ENCODE measurements around the gene PRLR.

Gene PRLR

DNA sequence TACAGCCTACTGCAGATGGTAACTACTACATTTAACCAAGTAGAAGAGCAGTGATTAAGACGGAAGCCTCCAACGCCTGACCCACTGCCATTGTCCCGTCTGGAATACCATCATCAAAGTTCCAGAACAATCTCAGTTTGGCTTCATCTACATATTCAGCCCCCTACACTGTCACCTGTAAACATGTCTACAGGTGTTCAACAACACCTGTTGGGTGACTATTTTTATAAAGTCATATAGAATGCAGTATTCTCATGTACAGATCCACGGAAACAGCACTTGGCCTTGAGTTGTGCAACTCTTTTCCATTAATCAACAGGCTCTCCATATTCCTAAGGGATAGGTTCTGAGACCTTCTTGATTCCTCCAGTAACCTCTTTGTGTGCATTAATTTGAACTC, 129.3 kb downstream of the PRLR start:
- Histone ChIP-seq H3K4me1 (ENCODE audit: control insufficient read depth, insufficient read depth, low read length, poor library complexity, severe bottlenecking) (no peaks in the 10 kb centered on the region), H3K9me3 (ENCODE audit: control insufficient read depth, low read length) (no peaks in the 10 kb centered on the region), H3K4me3 (ENCODE audit: insufficient read depth, low read depth, low read length, poor library complexity, severe bottlenecking) (no peak overlapping the region), H3K36me3 (ENCODE audit: control insufficient read depth, insufficient read depth, low read length) (no peaks in the 10 kb centered on the region), H3K27ac (ENCODE audit: insufficient read depth, low read length, poor library complexity, severe bottlenecking) (no peak overlapping the region), H3K27me3 (replicated peaks; ENCODE audit: control insufficient read depth, insufficient read depth, low read length, poor library complexity, severe bottlenecking) (no peaks in the 10 kb centered on the region)
- DNase-seq: no peak

- Histone ChIP-seq H3K4me1 (ENCODE audit: control insufficient read depth, insufficient read depth, low read length, poor library complexity, severe bottlenecking) (no peaks in the 10 kb centered on the region), H3K9me3 (ENCODE audit: control insufficient read depth, low read length) (no peaks in the 10 kb centered on the region), H3K36me3 (ENCODE audit: control insufficient read depth, insufficient read depth, low read length) (no peaks in the 10 kb centered on the region), H3K27me3 (replicated peaks; ENCODE audit: control insufficient read depth, insufficient read depth, low read length, poor library complexity, severe bottlenecking) (no peaks in the 10 kb centered on the region), H3K27ac (ENCODE audit: insufficient read depth, low read length, poor library complexity, severe bottlenecking) (no peak overlapping the region), H3K4me3 (ENCODE audit: insufficient read depth, low read depth, low read length, poor library complexity, severe bottlenecking) (no peak overlapping the region)
- DNase-seq: no peak
Observed at GRCh38 chr5:35098214-35098613, 132.1 kb downstream of the PRLR start.

DNA sequence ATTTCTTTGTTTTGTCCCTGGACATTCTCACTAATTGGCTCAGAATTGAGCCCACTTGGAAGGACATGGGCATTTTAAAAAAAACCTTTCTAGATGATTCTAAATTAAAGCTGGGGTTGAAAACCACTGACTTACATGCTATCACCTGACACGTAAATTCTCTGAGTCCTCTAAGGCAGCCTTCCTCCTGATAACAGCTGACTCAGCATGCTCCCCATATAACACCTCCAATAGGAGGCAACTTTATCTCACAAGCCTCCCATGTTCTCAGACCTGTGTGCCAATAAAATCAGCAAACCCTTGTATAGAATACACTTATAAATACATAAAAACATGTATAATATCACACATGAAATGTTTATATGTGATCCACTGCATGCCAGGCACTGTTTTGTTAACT, 133.4 kb downstream of the PRLR start:
- no peaks in the 10 kb centered on the region for H3K27me3 ChIP-seq (replicated peaks; ENCODE audit: control insufficient read depth, insufficient read depth, low read length, poor library complexity, severe bottlenecking)
- DNase-seq: no peak
- no peak overlapping the region for H3K27ac ChIP-seq (ENCODE audit: insufficient read depth, low read length, poor library complexity, severe bottlenecking)
- no peak overlapping the region for H3K4me3 ChIP-seq (ENCODE audit: insufficient read depth, low read depth, low read length, poor library complexity, severe bottlenecking)
- H3K4me1 ChIP-seq (ENCODE audit: control insufficient read depth, insufficient read depth, low read length, poor library complexity, severe bottlenecking): no peaks in the 10 kb centered on the region
- no peaks in the 10 kb centered on the region for H3K9me3 ChIP-seq (ENCODE audit: control insufficient read depth, low read length)
- H3K36me3 ChIP-seq (ENCODE audit: control insufficient read depth, insufficient read depth, low read length): no peaks in the 10 kb centered on the region

DNA sequence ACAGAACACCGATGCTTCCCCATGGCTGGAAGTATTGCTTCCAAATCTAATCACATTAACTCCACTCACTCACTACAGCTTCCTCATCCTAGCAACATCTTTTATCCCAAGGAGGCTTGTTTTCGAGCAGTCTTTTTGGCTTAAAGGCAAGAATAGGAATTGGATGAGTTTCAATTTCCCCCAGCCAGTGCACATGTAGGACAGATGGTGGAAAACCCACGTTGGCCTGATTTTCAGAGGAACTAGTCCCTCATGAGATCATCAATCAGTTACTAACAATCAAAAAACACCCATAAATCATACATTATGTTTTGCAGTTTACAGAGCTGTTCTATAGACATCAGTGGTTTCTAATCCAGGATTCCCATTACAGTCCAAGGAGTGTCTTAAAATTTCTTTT, 134.1 kb downstream of the PRLR start:
- Histone ChIP-seq H3K27me3 (replicated peaks; ENCODE audit: control insufficient read depth, insufficient read depth, low read length, poor library complexity, severe bottlenecking) (no peaks in the 10 kb centered on the region), H3K9me3 (ENCODE audit: control insufficient read depth, low read length) (no peaks in the 10 kb centered on the region), H3K4me3 (ENCODE audit: insufficient read depth, low read depth, low read length, poor library complexity, severe bottlenecking) (no peak overlapping the region), H3K4me1 (ENCODE audit: control insufficient read depth, insufficient read depth, low read length, poor library complexity, severe bottlenecking) (no peaks in the 10 kb centered on the region), H3K27ac (ENCODE audit: insufficient read depth, low read length, poor library complexity, severe bottlenecking) (no peak overlapping the region), H3K36me3 (ENCODE audit: control insufficient read depth, insufficient read depth, low read length) (no peaks in the 10 kb centered on the region)
- DNase-seq: no peak

DNA sequence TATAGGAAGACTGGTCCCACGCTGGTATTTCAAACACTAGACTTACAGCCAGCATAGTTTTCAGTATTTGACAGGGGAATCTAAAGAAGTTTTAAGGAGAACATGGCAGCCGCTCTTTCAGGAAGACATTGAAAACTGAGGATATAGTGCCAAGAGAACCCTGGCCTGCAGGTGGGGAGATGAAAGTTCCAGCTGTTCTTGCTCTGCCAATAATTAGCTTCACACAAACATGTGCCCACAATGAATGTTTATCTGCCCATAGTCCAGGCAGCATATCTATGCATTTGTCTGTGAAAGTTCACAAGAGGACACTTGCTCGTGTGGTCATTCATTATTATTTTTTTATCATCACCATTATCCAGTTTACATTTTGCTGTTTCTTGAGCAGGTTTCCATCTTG, 134.9 kb downstream of the PRLR start:
- Histone ChIP-seq H3K4me3 (ENCODE audit: insufficient read depth, low read depth, low read length, poor library complexity, severe bottlenecking) (no peak overlapping the region), H3K9me3 (ENCODE audit: control insufficient read depth, low read length) (no peaks in the 10 kb centered on the region), H3K27me3 (replicated peaks; ENCODE audit: control insufficient read depth, insufficient read depth, low read length, poor library complexity, severe bottlenecking) (no peaks in the 10 kb centered on the region), H3K4me1 (ENCODE audit: control insufficient read depth, insufficient read depth, low read length, poor library complexity, severe bottlenecking) (no peaks in the 10 kb centered on the region), H3K36me3 (ENCODE audit: control insufficient read depth, insufficient read depth, low read length) (no peaks in the 10 kb centered on the region), H3K27ac (ENCODE audit: insufficient read depth, low read length, poor library complexity, severe bottlenecking) (no peak overlapping the region)
- no peak for DNase-seq

GRCh38 chr5:35094948-35095347, 135.3 kb downstream of the PRLR start:
- Histone ChIP-seq H3K27me3 (replicated peaks; ENCODE audit: control insufficient read depth, insufficient read depth, low read length, poor library complexity, severe bottlenecking) (no peaks in the 10 kb centered on the region), H3K4me1 (ENCODE audit: control insufficient read depth, insufficient read depth, low read length, poor library complexity, severe bottlenecking) (no peaks in the 10 kb centered on the region), H3K4me3 (ENCODE audit: insufficient read depth, low read depth, low read length, poor library complexity, severe bottlenecking) (no peak overlapping the region), H3K36me3 (ENCODE audit: control insufficient read depth, insufficient read depth, low read length) (no peaks in the 10 kb centered on the region), H3K9me3 (ENCODE audit: control insufficient read depth, low read length) (no peaks in the 10 kb centered on the region), H3K27ac (ENCODE audit: insufficient read depth, low read length, poor library complexity, severe bottlenecking) (no peak overlapping the region)
- DNase-seq: no peak

GRCh38 chr5:35092703-35093102, 137.6 kb downstream of the PRLR start:
- no peak overlapping the region for H3K27ac ChIP-seq (ENCODE audit: insufficient read depth, low read length, poor library complexity, severe bottlenecking)
- H3K4me3 ChIP-seq (ENCODE audit: insufficient read depth, low read depth, low read length, poor library complexity, severe bottlenecking): no peak overlapping the region
- no peaks in the 10 kb centered on the region for H3K4me1 ChIP-seq (ENCODE audit: control insufficient read depth, insufficient read depth, low read length, poor library complexity, severe bottlenecking)
- DNase-seq: no peak
- no peaks in the 10 kb centered on the region for H3K36me3 ChIP-seq (ENCODE audit: control insufficient read depth, insufficient read depth, low read length)
- H3K27me3 ChIP-seq (replicated peaks; ENCODE audit: control insufficient read depth, insufficient read depth, low read length, poor library complexity, severe bottlenecking): no peaks in the 10 kb centered on the region
- H3K9me3 ChIP-seq (ENCODE audit: control insufficient read depth, low read length): no peaks in the 10 kb centered on the region

DNA sequence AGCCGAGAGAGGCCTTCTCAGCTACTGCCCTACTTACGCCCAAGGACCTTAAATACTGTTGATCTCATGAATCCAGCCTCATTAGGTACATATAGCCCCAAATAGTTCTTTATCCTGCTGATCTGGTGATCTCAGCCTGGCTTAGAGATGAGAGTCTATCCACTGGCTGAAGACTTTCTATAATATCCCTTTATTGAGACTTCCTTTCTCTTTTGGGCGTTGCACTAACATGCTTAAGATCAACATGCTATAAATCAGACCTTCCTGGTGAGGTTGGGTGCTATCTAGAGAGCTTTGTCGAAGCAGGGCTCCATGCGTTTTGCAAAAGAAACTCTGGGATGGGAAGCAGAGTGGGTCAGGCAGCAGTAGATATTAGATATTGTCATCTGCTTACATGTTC, 138.6 kb downstream of the PRLR start:
- no peak overlapping the region for H3K4me3 ChIP-seq (ENCODE audit: insufficient read depth, low read depth, low read length, poor library complexity, severe bottlenecking)
- no peak overlapping the region for H3K27ac ChIP-seq (ENCODE audit: insufficient read depth, low read length, poor library complexity, severe bottlenecking)
- H3K27me3 ChIP-seq (replicated peaks; ENCODE audit: control insufficient read depth, insufficient read depth, low read length, poor library complexity, severe bottlenecking): no peaks in the 10 kb centered on the region
- H3K9me3 ChIP-seq (ENCODE audit: control insufficient read depth, low read length): no peaks in the 10 kb centered on the region
- H3K4me1 ChIP-seq (ENCODE audit: control insufficient read depth, insufficient read depth, low read length, poor library complexity, severe bottlenecking): no peaks in the 10 kb centered on the region
- no peaks in the 10 kb centered on the region for H3K36me3 ChIP-seq (ENCODE audit: control insufficient read depth, insufficient read depth, low read length)
- no peak for DNase-seq

DNA sequence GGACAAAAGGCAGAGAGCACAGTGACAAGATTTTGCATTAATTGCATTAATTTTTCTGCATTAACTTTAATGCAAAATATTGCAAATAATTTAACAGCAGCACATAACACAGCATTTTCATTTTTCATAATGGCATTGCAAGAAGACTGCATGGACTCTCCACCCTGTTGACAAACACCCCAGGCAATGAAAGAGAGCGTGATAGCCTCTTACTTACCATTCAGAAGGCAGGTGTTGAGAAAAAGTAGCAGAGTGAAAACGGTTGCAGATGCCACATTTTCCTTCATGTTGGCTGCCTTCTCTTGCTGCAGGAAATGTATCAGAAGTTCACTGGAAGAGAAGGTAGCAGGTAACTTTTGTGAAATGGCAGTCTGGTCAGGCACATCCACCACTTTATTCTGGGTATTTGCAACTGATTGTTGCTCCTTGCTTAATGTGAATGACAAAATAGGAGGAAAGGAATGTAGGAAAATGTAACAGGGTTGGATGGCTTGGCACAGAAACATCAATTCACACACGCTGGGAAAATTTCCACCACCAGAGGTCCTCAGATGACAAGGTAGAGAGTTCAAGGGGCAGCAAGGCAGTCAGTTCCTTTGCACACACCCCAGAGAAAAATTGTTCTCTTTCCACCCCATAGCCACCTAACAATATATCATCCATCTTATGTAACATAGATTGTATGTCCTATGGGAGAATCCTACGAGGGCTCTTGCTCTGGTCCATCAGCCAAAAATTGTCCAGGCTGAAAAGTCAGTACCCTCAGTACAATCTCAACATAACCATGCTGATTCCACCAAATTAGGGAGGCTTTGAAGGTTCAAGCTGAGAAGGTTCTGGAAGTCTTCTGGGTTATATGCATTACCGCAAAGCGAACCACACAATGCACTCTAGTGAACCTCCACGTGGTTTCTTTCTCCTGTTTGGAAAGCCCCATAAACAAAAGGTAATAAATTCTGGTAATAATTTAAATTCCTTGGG, 140.7 kb downstream of the PRLR start:
- H3K36me3 ChIP-seq (ENCODE audit: control insufficient read depth, insufficient read depth, low read length): no peaks in the 10 kb centered on the region
- no peaks in the 10 kb centered on the region for H3K27me3 ChIP-seq (replicated peaks; ENCODE audit: control insufficient read depth, insufficient read depth, low read length, poor library complexity, severe bottlenecking)
- peak in 2 of 3 donors; percentile 4 to 29 for DNase-seq
- H3K4me1 ChIP-seq (ENCODE audit: control insufficient read depth, insufficient read depth, low read length, poor library complexity, severe bottlenecking): no peaks in the 10 kb centered on the region
- H3K4me3 ChIP-seq (ENCODE audit: insufficient read depth, low read depth, low read length, poor library complexity, severe bottlenecking): no peak overlapping the region
- H3K27ac ChIP-seq (ENCODE audit: insufficient read depth, low read length, poor library complexity, severe bottlenecking): no peak overlapping the region
- no peaks in the 10 kb centered on the region for H3K9me3 ChIP-seq (ENCODE audit: control insufficient read depth, low read length)

GRCh38 chr5:35087991-35088390, 142.3 kb downstream of the PRLR start:
- H3K4me1 ChIP-seq (ENCODE audit: control insufficient read depth, insufficient read depth, low read length, poor library complexity, severe bottlenecking): no peaks in the 10 kb centered on the region
- H3K27me3 ChIP-seq (replicated peaks; ENCODE audit: control insufficient read depth, insufficient read depth, low read length, poor library complexity, severe bottlenecking): no peaks in the 10 kb centered on the region
- no peaks in the 10 kb centered on the region for H3K36me3 ChIP-seq (ENCODE audit: control insufficient read depth, insufficient read depth, low read length)
- no peaks in the 10 kb centered on the region for H3K9me3 ChIP-seq (ENCODE audit: control insufficient read depth, low read length)
- no peak for DNase-seq
- H3K4me3 ChIP-seq (ENCODE audit: insufficient read depth, low read depth, low read length, poor library complexity, severe bottlenecking): no peak overlapping the region
- no peak overlapping the region for H3K27ac ChIP-seq (ENCODE audit: insufficient read depth, low read length, poor library complexity, severe bottlenecking)

Measured in effector memory CD4-positive, alpha-beta T cell (primary cell).